ENCODE data around the gene CAPN5. TPM values are rescaled to one million over a fixed set of nuclear protein-coding genes. Genes with fewer than 3 reads are reported as not detected.

Gene CAPN5
- total and polyA plus RNA-seq, 10 of the 15 experiments (the other 5 are each of a cell fraction or from before 2014, with no cell fraction given) = 0.02 to 0.33 (median 0.07) TPM; not detected in 3

GRCh38 chr11:77049026-77049425, 17.7 kb upstream of the CAPN5 start:
- 16% methylated on average over 6 of the region's 6 CpGs for WGBS (ENCODE audit: insufficient coverage, insufficient replicate concordance, low lambda C conversion rate, missing lambda C conversion rate)
- no peak overlapping the region for H3K9ac ChIP-seq (ENCODE audit: control insufficient read depth, insufficient read depth, low read length)
- in situ Hi-C loops (cut with MboI) = loop anchor here (5.0 kb wide), 1 partner anchor 43 kb away; no protein-coding TSS in a partner anchor

More at GRCh38 chr11:77049026-77049425, 17.7 kb upstream of the CAPN5 start:
- POLR2A ChIA-PET = no interaction called here
- Histone ChIP-seq H3K27ac (ENCODE audit: control insufficient read depth, insufficient read depth) (no peak overlapping the region), H3K79me2 (ENCODE audit: control insufficient read depth, insufficient read depth, low read length) (no peaks in the 10 kb centered on the region), H3K4me1 (ENCODE audit: control insufficient read depth, insufficient read depth, low read length) (no peaks in the 10 kb centered on the region; the same call in 1 of the 2 replicates), H3K4me2 (ENCODE audit: control insufficient read depth, insufficient read depth) (no peak overlapping the region), H3K36me3 (ENCODE audit: control insufficient read depth in 2 of 2, insufficient read depth in 2 of 2, low read length in 1 of 2) (no peaks in the 10 kb centered on the region), H3K4me3 (no peak overlapping the region), H3K9me3 (replicated peaks; ENCODE audit: control insufficient read depth, insufficient read depth, low read length) (no peaks in the 10 kb centered on the region), H3K27me3 (replicated peaks in 1 of 2; ENCODE audit: control insufficient read depth in 2 of 2, insufficient read depth in 2 of 2, low read length in 1 of 2) (no peaks in the 10 kb centered on the region; a peak in 1 of 4 replicates), H4K20me1 (ENCODE audit: control insufficient read depth, insufficient read depth) (no peaks in the 10 kb centered on the region; the same call in 1 of the 2 replicates), H2AFZ (ENCODE audit: control insufficient read depth, low read depth, low read length) (no peak overlapping the region)
- ATAC-seq (no peak), DNase-seq (ENCODE audit: low read depth, low spot score) (no peak), FAIRE-seq (no peak)
- CTCF ChIA-PET = interaction anchor here (1.5 to 3.0 kb wide), 7 partner anchors 13 to 129 kb away, joined by 3 to 105 read pairs (median 11); no protein-coding TSS in a partner anchor
- no TSS peak for BruUV-seq (replicated peaks)
- no peak for TF ChIP-seq BRCA1 (IDR thresholded peaks at IDR 0.05; ENCODE audit: low read depth, low read length)
- TF ChIP-seq RUNX3 (IDR thresholded peaks at IDR 0.05; ENCODE audit: low read length) = no peak
- no peak for TF ChIP-seq RAD21 (IDR thresholded peaks at IDR 0.05; ENCODE audit: insufficient read depth, low read depth, low read length)
- TF ChIP-seq, protein P1, sequence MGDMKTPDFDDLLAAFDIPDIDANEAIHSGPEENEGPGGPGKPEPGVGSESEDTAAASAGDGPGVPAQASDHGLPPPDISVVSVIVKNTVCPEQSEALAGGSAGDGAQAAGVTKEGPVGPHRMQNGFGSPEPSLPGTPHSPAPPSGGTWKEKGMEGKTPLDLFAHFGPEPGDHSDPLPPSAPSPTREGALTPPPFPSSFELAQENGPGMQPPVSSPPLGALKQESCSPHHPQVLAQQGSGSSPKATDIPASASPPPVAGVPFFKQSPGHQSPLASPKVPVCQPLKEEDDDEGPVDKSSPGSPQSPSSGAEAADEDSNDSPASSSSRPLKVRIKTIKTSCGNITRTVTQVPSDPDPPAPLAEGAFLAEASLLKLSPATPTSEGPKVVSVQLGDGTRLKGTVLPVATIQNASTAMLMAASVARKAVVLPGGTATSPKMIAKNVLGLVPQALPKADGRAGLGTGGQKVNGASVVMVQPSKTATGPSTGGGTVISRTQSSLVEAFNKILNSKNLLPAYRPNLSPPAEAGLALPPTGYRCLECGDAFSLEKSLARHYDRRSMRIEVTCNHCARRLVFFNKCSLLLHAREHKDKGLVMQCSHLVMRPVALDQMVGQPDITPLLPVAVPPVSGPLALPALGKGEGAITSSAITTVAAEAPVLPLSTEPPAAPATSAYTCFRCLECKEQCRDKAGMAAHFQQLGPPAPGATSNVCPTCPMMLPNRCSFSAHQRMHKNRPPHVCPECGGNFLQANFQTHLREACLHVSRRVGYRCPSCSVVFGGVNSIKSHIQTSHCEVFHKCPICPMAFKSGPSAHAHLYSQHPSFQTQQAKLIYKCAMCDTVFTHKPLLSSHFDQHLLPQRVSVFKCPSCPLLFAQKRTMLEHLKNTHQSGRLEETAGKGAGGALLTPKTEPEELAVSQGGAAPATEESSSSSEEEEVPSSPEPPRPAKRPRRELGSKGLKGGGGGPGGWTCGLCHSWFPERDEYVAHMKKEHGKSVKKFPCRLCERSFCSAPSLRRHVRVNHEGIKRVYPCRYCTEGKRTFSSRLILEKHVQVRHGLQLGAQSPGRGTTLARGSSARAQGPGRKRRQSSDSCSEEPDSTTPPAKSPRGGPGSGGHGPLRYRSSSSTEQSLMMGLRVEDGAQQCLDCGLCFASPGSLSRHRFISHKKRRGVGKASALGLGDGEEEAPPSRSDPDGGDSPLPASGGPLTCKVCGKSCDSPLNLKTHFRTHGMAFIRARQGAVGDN (IDR thresholded peaks at IDR 0.05) = no peak
- TF ChIP-seq EGR1 (IDR thresholded peaks at IDR 0.05; ENCODE audit: borderline replicate concordance in 1 of 2, low read depth in 2 of 2, low read length in 2 of 2) = no peak
- TF ChIP-seq LARP7 (IDR thresholded peaks at IDR 0.05) = no peak
- no peak for TF ChIP-seq ATF3 (IDR thresholded peaks at IDR 0.05; ENCODE audit: borderline replicate concordance, extremely low read depth, low read depth, low read length)
- no peak for TF ChIP-seq NFIC (IDR thresholded peaks at IDR 0.05; ENCODE audit: low read depth, low read length)
- no peak for TF ChIP-seq POU2F2 (IDR thresholded peaks at IDR 0.05; ENCODE audit: borderline replicate concordance, low read depth, low read length)
- TF ChIP-seq FOXK2 (IDR thresholded peaks at IDR 0.05) = no peak
- SMC1A ChIA-PET (ENCODE audit: uncharacterized antibody, unreplicated experiment) = interaction anchor here (0.9 to 2.9 kb wide), 2 partner anchors 42 to 243 kb away, joined by 3 to 41 read pairs; no protein-coding TSS in a partner anchor
- RAD21 ChIA-PET (ENCODE audit: unreplicated experiment) = interaction anchor here (1.0 to 3.0 kb wide), 2 partner anchors 41 to 43 kb away, joined by 3 to 51 read pairs; no protein-coding TSS in a partner anchor
- intact Hi-C loops (cut with micrococcal nuclease; ENCODE audit: unreplicated experiment) = loop anchor here (5.0 to 10.0 kb wide), 2 partner anchors 138 to 314 kb away; no protein-coding TSS in a partner anchor
